Left lung (tissue), 10 donors: ENCODE measurements around the gene SMARCA2. TPM values are rescaled to one million over a fixed set of nuclear protein-coding genes. Genes with fewer than 3 reads are reported as not detected.
"Not testable (repeated sequence)": the region's sequence is repeated elsewhere in the genome, so short reads cannot be mapped to it uniquely, and the experiment has no call there.

Experiments
- ATAC-seq: fragments of 200-7000 bp; cut with Tn5 transposase; one replicate; pipeline ENCODE4 v1.9.1; 2020; ENCODE audit warnings: moderate library complexity
- DNase-seq, 4 donors: peaks; one replicate each; pipeline ENCODE4 v3.0.0-alpha.2; 2013 to 2020
- H3K27ac ChIP-seq, 2 donors: fragments of 200-600 bp; sonication (generic) in 1 of 2; one replicate each; pipeline versions ENCODE4 v1.5.0 to v1.8.0; 2020 to 2021
- H3K27me3 ChIP-seq, 2 donors: fragments of 200-600 bp; sonication (generic) in 1 of 2; one replicate each; pipeline versions ENCODE4 v1.5.0 to v1.8.0; 2020 to 2021
- H3K36me3 ChIP-seq, 2 donors: fragments of 200-600 bp; sonication (generic) in 1 of 2; one replicate each; pipeline versions ENCODE4 v1.5.0 to v1.8.0; 2020 to 2021
- H3K4me1 ChIP-seq, 2 donors: fragments of 200-600 bp; one replicate each; pipeline ENCODE4 v1.8.0; 2021
- H3K4me3 ChIP-seq, 2 donors: fragments of 200-600 bp; sonication (generic) in 1 of 2; one replicate each; pipeline versions ENCODE4 v1.5.0 to v1.8.0; 2020 to 2021; ENCODE audit warnings: mild to moderate bottlenecking in 1 of 2
- H3K9me3 ChIP-seq, 2 donors: fragments of 200-600 bp; sonication (generic) in 1 of 2; one replicate each; pipeline versions ENCODE4 v1.5.0 to v1.8.0; 2020 to 2021
- CTCF ChIP-seq, 2 donors: fragments of 200-600 bp; sonication (generic) in 1 of 2; IDR thresholded peaks; one replicate each; pipeline versions ENCODE4 v1.5.0 to v1.8.0; 2021; ENCODE audit warnings: antibody characterized with exemption in 2 of 2
- intact Hi-C, 2 donors: fragments of 100-400 bp; cut with DNase I; formaldehyde crosslinking; loops; one replicate each; pipeline versions ENCODE4 v1.11.2 to v1.14.2; 2022
- polyA plus RNA-seq, 6 donors: library from polyadenylated mRNA; unstranded; fragments of 120-200 nt; gene quantifications; one replicate each; pipeline ENCODE4 v1.2.1, GENCODE V29; 2013; ENCODE audit not compliant: insufficient read length in 6 of 6
- total RNA-seq, 2 donors: library from RNA; stranded (reverse); fragmentation: NEBNext Ultra II Directional; extraction: Animal tissue kit (Norgen Biotek cat#: 25700); gene quantifications; one replicate each; pipeline ENCODE4 v1.2.1, GENCODE V29; 2021
- donor health status: DM: no; HTN: yes; CAD: no.
- donor health status: DM: no; HTN: no; CAD: no.

Gene SMARCA2
- total and polyA plus RNA-seq, 8 donors = 110 to 207 (median 152) TPM

- Histone ChIP-seq H3K4me3 (no peak overlapping the region), H3K36me3 (peaks cover 0 to 29% of the 10 kb centered on the region in 2 donors), H3K4me1 (peaks cover 0 to 14% of the 10 kb centered on the region in 2 donors), H3K27me3 (no peaks in the 10 kb centered on the region), H3K9me3 (no peaks in the 10 kb centered on the region), H3K27ac (no peak overlapping the region)
- DNase-seq (no peak), ATAC-seq (no peak)
- intact Hi-C loops = no loop called here
- TF ChIP-seq CTCF (IDR thresholded peaks at IDR 0.05) = no peak
These were observed 125.6 kb downstream of the SMARCA2 start for GRCh38 chr9:2140600-2141223.

GRCh38 chr9:2142212-2142611 is 127.1 kb downstream of the SMARCA2 start:
- H3K27ac ChIP-seq = no peak overlapping the region
- no peak overlapping the region for H3K4me3 ChIP-seq
- peaks cover 0 to 16% of the 10 kb centered on the region in 2 donors for H3K36me3 ChIP-seq
- TF ChIP-seq CTCF (IDR thresholded peaks at IDR 0.05) = no peak
- no peaks in the 10 kb centered on the region for H3K27me3 ChIP-seq
- ATAC-seq = no peak
- H3K9me3 ChIP-seq = no peaks in the 10 kb centered on the region
- intact Hi-C loops = no loop called here
- no peak for DNase-seq
- peaks cover 0 to 14% of the 10 kb centered on the region in 2 donors for H3K4me1 ChIP-seq

- peaks cover 0 to 2% of the 10 kb centered on the region in 2 donors for H3K36me3 ChIP-seq
- ATAC-seq (no peak), DNase-seq (no peak)
- no peak overlapping the region for H3K27ac ChIP-seq
- no peak overlapping the region for H3K4me3 ChIP-seq
- H3K9me3 ChIP-seq = no peaks in the 10 kb centered on the region
- TF ChIP-seq CTCF (IDR thresholded peaks at IDR 0.05) = no peak
- H3K4me1 ChIP-seq = peaks cover 0 to 14% of the 10 kb centered on the region in 2 donors
- H3K27me3 ChIP-seq = no peaks in the 10 kb centered on the region
- intact Hi-C loops = no loop called here
These were observed 129.5 kb downstream of the SMARCA2 start for GRCh38 chr9:2144619-2145018.

- DNase-seq (no peak), ATAC-seq (no peak)
- Histone ChIP-seq H3K4me1 (peaks cover 0 to 14% of the 10 kb centered on the region in 2 donors), H3K4me3 (no peak overlapping the region), H3K9me3 (no peaks in the 10 kb centered on the region), H3K36me3 (no peaks in the 10 kb centered on the region), H3K27ac (no peak overlapping the region), H3K27me3 (no peaks in the 10 kb centered on the region)
- intact Hi-C loops = no loop called here
- no peak for TF ChIP-seq CTCF (IDR thresholded peaks at IDR 0.05)
These were observed 130.6 kb downstream of the SMARCA2 start for GRCh38 chr9:2145746-2146145.

GRCh38 chr9:2146700-2147099 is 131.6 kb downstream of the SMARCA2 start:
- intact Hi-C loops, H3K36me3 ChIP-seq, H3K27ac ChIP-seq: not testable (repeated sequence)

GRCh38 chr9:2150338-2150737 is 135.2 kb downstream of the SMARCA2 start:
- peaks cover 0 to 4% of the 10 kb centered on the region in 2 donors for H3K4me1 ChIP-seq
- no peak for ATAC-seq
- intact Hi-C loops = no loop called here

More at GRCh38 chr9:2146700-2147099, 131.6 kb downstream of the SMARCA2 start:
- H3K4me1 ChIP-seq = peaks cover 0 to 14% of the 10 kb centered on the region in 2 donors
- H3K4me3 ChIP-seq, H3K9me3 ChIP-seq, H3K27me3 ChIP-seq, DNase-seq, ATAC-seq: not testable (repeated sequence)

More at GRCh38 chr9:2150338-2150737, 135.2 kb downstream of the SMARCA2 start:
- Histone ChIP-seq H3K4me3 (no peak overlapping the region), H3K27me3 (no peaks in the 10 kb centered on the region), H3K36me3 (no peaks in the 10 kb centered on the region), H3K9me3 (no peaks in the 10 kb centered on the region), H3K27ac (no peak overlapping the region)
- no peak for TF ChIP-seq CTCF (IDR thresholded peaks at IDR 0.05)
- no peak for DNase-seq
